RCC 7860 (cell line): Measurements from ENCODE around the gene FRMD4A.

Source experiments
- DNase-seq: peaks from one replicate; pipeline ENCODE4 v3.0.0-alpha.2; 2015; ENCODE audit warnings: low spot score
- FAIRE-seq: peaks from 2 replicates; lab custom pipeline; 2012; peaks lifted over from hg19 to GRCh38; lab: Jason Lieb, UNC

Gene FRMD4A

GRCh38 chr10:14024329-14025202, 306.2 kb downstream of the FRMD4A start:
- DNase-seq (no peak), FAIRE-seq (no peak)

GRCh38 chr10:14023673-14024328, 306.9 kb downstream of the FRMD4A start:
- no peak for DNase-seq
- no peak for FAIRE-seq

- DNase-seq (no peak), FAIRE-seq (no peak)
Measured at GRCh38 chr10:14022954-14023672, 307.6 kb downstream of the FRMD4A start.

- FAIRE-seq = no peak
- no peak for DNase-seq
Measured at GRCh38 chr10:14022052-14022451, 308.7 kb downstream of the FRMD4A start.

DNA sequence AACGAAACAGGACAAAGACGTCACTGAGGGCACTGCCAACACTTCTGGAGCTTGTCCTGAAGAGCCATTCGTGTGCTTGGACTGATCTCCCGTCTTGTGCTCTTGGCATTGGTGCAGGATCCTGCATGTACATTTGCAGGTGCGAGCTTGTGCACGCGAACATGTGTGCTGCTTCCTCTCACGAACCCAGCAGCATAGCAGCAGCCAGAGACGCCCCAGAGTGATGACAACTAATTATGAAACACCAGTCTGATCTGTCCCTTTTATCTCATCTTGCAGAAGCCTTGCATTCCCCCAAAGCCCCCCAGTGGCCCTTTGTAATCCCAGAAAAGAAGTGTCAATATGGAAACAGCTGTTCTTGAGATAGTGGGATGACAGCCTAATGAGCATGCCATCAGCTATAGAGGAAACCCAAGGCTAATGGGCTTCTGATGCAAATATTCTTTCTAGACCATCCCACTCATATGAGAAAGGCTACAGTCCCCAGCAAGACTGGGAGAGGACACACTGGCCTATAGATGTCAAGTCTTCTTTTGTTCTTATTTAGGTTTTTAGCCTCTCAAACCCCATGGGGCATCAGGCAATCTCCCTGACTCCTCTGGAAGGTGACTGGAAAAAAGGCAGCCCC, 310.6 kb downstream of the FRMD4A start:
- DNase-seq (no peak), FAIRE-seq (no peak)

GRCh38 chr10:14017467-14017866, 313.3 kb downstream of the FRMD4A start:
- no peak for FAIRE-seq

DNA sequence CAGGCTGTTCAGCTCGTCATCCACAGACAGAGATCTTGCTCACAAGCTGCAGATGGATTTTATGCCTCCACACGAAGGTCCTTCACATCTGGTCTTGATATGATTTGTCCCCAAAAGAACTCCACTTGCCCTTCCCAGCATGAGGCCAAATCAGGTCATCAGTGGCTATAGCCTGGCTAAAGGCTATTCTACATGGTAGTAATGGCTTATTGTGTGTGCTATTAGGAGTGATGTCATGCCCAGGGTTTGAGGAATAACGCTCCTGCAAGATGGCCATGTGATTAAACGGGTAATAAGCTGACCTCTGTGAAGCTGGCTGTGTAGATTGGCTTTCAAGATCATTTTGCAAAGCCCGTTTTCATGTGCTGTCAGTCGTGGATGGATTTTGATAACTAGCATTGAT, 313.8 kb downstream of the FRMD4A start:
- no peak for FAIRE-seq
- DNase-seq = no peak

More at GRCh38 chr10:14017467-14017866, 313.3 kb downstream of the FRMD4A start:
- no peak for DNase-seq

- DNase-seq (no peak), FAIRE-seq (no peak)
Measured at GRCh38 chr10:14016011-14016536, 314.6 kb downstream of the FRMD4A start.

- DNase-seq = no peak
- no peak for FAIRE-seq
Measured at GRCh38 chr10:14014423-14014822, 316.3 kb downstream of the FRMD4A start.

DNA sequence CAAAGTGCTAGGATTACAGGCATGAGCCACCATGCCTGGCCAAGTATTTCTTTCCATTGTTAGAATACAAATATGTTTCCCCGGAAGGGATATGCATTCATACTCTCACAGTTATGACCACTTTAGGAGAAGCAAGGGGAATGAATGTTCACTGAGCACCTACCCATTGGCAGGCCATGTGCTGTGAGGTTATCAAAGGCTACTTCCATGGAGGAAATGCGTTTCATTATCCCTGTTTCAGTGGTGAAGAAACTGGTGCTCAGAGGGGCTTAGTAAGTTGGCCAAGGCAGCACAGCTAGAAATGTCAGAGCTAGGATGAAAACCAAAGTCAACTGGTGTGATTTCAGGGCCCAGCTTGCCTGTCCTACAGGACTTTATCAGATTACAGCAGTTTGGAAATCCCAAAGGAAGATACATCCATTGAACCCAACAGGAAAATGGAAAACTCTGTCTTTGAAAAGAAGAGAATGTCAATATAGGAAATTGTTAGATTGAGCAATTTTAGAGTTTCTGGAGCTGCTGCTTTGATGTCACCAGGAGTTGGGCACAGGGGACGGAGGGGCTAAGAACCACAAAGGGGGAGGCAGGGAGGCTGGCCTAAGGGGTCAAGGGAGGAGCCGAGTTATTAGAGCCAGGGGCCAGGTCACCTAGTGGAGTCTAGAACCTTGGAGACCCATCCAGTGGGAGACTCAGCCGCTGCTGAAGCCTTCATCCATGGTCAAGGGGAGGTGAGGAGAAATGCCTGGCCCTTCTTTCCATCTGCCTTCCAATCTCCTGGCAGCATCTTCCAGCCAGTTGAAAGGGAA, 319.8 kb downstream of the FRMD4A start:
- DNase-seq (no peak), FAIRE-seq (no peak)

GRCh38 chr10:14010101-14010558, 320.6 kb downstream of the FRMD4A start:
- no peak for FAIRE-seq
- DNase-seq = no peak

DNA sequence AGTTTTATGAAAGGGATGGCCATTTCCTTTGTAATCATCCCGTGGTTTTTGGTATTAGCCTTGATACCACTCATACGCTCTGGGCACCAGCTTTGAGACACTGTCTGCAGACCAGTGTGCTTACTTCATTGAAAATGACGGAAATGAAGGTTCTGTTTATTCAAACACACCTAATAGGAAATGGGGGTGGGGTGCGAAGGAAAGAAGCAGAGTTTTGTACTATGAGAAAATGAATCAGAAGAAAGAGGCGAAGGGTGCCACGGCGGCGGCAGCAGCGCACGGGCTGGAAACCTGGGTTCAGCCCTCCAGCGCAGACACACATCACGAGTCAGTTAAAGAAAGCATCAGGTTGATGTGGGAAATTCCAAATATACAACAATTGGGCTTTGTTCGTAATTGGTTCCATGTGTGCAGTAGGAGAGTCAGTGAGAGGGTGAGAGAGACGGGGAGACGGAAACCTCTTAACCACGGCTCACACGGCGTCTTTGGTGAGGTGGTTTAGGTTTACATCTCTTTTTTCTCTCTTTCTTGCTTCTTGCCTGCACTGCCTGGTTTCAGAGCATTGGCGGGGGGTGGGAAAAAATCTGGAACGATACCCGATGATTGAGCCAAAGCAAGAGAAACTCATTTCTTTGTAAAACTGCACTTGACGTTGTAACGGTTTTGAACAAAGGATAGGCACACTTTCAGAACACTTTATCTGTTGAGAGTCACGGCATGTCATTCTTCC, 321.2 kb downstream of the FRMD4A start:
- no peak for DNase-seq
- no peak for FAIRE-seq

- FAIRE-seq = no peak
Measured at GRCh38 chr10:14008740-14009080, 322.0 kb downstream of the FRMD4A start.

GRCh38 chr10:14004536-14004935, 326.2 kb downstream of the FRMD4A start:
- DNase-seq (no peak), FAIRE-seq (no peak)

More at GRCh38 chr10:14008740-14009080, 322.0 kb downstream of the FRMD4A start:
- DNase-seq = no peak

DNA sequence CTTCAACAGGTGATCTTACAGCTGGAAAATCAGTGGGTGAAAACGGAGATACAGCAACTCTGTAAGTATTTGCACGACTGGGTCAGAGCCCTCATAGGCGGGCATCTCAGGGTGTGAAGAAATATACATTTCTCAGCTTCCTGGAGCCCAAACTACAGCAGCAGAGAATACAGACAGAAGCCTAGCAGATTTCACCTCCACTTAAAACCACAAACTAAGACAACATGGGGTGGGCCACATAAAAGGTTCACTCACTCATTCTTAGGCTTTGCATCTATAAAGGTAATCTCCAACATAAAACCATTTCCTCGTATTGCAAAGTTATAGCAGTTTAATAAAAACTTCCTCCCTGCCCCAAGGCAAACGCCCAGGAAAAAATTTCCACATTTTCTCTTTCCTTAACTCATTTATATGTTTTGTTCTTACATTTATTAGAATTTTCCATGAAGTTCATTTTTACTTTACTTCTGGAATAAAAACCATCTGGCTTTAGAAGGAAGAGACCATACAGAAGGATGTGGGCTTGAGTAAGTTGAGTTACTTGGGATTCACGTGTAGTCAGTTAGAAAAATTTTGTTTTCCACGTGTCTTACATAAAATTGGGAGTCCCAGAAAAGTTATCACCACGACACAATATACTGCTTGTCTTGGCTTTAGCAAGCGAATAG, 327.1 kb downstream of the FRMD4A start:
- no peak for FAIRE-seq
- DNase-seq = no peak

DNA sequence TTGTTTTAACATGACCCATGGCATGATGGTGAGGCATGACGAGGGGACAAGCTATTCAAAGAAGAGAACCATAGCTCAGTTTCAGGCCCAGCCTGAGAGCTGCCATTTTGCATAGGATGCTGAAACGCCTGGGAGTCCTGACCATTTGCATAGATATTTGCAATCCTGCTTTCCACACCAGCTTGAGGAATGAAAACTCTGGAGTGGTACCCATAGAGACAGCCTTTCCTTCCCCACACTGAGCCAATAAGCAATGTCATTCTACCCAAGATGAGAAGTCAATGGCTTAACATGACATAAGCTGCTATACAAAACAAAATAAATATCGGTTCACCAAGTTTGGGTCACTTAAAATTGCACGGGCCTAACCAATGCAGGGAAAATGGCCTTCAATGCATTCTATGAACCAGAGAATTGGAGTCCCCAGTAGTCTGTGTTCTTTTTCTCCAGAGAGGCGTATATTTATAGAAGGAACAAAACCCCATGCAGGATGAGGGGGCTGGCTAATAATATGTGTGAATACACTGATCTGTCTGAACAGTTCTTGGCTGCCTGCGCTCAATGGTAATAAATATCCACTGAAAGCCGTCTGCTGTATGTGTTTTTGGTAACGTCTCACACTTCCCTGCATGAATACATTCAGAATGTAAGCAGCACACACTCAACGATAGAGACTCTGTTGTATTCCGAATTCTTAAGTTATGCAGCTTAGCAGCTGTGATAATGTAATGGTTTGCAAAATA, 329.3 kb downstream of the FRMD4A start:
- DNase-seq (no peak), FAIRE-seq (no peak)

DNA sequence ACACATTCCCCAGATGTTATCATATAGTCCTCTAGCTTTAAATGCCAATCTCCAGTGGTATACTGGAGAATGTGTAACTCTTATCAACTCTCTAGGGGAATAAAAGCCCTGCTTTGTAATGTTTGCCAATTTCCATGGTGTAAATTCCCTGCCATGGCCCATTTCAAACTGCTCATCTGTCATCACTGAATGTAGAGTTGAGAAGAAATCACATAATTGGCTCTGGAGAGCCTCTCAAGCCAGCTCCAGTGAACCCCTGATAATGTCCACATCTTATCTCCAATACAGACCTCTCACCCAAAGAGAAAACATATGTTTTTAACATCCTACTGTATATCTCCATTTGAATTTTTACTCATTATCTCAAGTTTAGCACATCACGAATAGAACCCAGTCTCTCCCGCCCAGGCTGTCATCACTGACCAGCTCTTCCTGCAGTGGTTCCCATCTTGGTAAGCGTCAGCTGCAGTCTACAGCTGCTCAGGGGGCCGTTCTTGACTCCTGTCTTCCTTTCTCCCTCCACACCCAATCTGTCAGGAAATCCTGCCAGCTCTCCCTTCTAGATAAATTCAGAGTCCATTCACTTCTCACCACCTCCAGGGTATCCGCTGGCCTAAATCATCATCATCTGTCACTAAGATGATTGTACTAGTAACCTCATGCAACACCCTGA, 332.4 kb downstream of the FRMD4A start:
- FAIRE-seq = no peak

DNA sequence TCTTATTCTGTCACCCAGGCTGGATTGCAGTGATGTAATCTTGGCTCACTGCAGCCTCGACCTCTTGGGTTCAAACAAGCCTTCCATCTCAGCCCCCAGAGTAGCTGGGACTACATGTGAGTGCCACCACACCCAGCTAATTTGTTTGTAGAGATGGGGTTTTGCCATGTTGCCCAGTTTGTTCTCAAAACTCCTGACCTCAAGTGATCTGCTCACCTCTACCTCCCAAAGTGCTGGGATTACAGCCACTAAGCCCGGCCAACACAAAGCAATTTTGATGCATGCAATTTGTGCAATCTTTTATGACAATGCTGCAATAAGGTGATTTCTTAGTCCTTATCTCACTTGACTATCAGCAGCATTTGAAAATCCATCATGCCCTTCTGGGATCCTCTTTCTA, 333.1 kb downstream of the FRMD4A start:
- no peak for DNase-seq
- FAIRE-seq = no peak

More for the DNA sequence above, 332.4 kb downstream of the FRMD4A start:
- DNase-seq = no peak
